A549 (cell line): Measurements from ENCODE around the gene SOX8.

Source experiments
- CEBPB ChIP-seq, 2 experiments: fragments of >200 bp in 1 of 2; sonication (Bioruptor Twin) in 1 of 2; formaldehyde crosslinking in 1 of 2; IDR thresholded peaks; 2 replicates each; pipeline ENCODE4 v1.6.1; 2012 to 2016
- POLR2A ChIP-seq: IDR thresholded peaks from 2 replicates; pipeline ENCODE4 v1.6.1; 2012; ENCODE audit warnings: mild to moderate bottlenecking, low read length
- TF ChIP-seq, protein P1 (sequence below): fragments of >200 bp; sonication (Bioruptor Twin); formaldehyde crosslinking; IDR thresholded peaks from 3 replicates; pipeline ENCODE4 v1.5.1; 2016

DNA sequence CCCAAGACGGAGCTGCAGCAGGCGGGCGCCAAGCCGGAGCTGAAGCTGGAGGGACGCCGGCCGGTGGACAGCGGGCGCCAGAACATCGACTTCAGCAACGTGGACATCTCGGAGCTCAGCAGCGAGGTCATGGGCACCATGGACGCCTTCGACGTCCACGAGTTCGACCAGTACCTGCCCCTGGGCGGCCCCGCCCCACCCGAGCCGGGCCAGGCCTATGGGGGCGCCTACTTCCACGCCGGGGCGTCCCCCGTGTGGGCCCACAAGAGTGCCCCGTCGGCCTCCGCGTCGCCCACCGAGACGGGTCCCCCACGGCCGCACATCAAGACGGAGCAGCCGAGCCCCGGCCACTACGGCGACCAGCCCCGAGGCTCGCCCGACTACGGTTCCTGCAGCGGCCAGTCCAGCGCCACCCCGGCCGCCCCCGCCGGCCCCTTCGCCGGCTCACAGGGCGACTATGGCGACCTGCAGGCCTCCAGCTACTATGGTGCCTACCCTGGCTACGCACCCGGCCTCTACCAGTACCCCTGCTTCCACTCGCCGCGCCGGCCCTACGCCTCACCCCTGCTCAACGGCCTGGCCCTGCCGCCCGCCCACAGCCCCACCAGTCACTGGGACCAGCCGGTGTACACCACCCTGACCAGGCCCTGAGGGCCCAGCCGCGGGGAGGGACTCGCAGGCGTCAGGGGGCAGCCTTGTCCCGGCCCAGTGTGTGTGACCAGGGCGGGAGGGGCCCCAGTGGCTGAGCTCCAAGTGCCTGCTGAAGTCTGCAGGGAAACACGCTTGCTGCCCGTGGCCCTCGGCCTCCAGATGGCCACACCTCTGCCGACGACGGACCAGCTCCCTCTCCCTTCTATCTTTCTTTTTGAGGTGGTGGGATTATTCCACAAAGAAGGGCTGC lies 3.4 kb downstream of the SOX8 start:
- TF ChIP-seq, protein P1, sequence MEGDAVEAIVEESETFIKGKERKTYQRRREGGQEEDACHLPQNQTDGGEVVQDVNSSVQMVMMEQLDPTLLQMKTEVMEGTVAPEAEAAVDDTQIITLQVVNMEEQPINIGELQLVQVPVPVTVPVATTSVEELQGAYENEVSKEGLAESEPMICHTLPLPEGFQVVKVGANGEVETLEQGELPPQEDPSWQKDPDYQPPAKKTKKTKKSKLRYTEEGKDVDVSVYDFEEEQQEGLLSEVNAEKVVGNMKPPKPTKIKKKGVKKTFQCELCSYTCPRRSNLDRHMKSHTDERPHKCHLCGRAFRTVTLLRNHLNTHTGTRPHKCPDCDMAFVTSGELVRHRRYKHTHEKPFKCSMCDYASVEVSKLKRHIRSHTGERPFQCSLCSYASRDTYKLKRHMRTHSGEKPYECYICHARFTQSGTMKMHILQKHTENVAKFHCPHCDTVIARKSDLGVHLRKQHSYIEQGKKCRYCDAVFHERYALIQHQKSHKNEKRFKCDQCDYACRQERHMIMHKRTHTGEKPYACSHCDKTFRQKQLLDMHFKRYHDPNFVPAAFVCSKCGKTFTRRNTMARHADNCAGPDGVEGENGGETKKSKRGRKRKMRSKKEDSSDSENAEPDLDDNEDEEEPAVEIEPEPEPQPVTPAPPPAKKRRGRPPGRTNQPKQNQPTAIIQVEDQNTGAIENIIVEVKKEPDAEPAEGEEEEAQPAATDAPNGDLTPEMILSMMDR: no peak
- no peak for TF ChIP-seq POLR2A
- TF ChIP-seq CEBPB (IDR thresholded peaks at IDR 0.05): no peak
